H1 (cell line): Measurements from ENCODE around the gene ANKRD24. TPM values are rescaled to one million over a fixed set of nuclear protein-coding genes. Genes with fewer than 3 reads are reported as not detected.

Experiments used
- CTCF ChIA-PET: fragments of 300-600 bp; sonication (Branson Sonifier 250); formaldehyde crosslinking; loops from one replicate; lab custom pipeline; 2021; ENCODE audit not compliant: partially characterized antibody; lab: Charles Lee
- POLR2A ChIA-PET: fragments of 300-600 bp; sonication (Branson Sonifier 250); formaldehyde crosslinking; loops from one replicate; lab custom pipeline; 2021; ENCODE audit warnings: inconsistent platforms; ENCODE audit not compliant: partially characterized antibody; lab: Charles Lee
- DNase-seq, 2 experiments: peaks; one replicate each; pipeline versions ENCODE4 v3.0.0 to v3.0.0-alpha.2; 2010 to 2022; ENCODE audit warnings: low spot score in 2 of 2, low read depth in 1 of 2, mixed read lengths in 1 of 2
- FAIRE-seq: peaks from 2 replicates; lab custom pipeline; 2011; peaks lifted over from hg19 to GRCh38; lab: Jason Lieb, UNC
- H2AFZ ChIP-seq: 2 replicates; pipeline ENCODE4 v1.8.1; 2012; ENCODE audit warnings: low read length, inconsistent platforms
- H2AK5ac ChIP-seq: 2 replicates; pipeline ENCODE4 v1.6.1; 2013; ENCODE audit warnings: low read depth, low read length
- H2BK120ac ChIP-seq: replicated peaks from 2 replicates; pipeline ENCODE3; 2013; ENCODE audit warnings: low read depth, low read length, inconsistent platforms
- H2BK12ac ChIP-seq: 2 replicates; pipeline ENCODE4 v1.6.1; 2013; ENCODE audit warnings: low read depth, low read length
- H2BK15ac ChIP-seq: 2 replicates; pipeline ENCODE4 v1.6.1; 2013; ENCODE audit warnings: low read length
- H2BK20ac ChIP-seq: 2 replicates; pipeline ENCODE4 v1.6.1; 2013; ENCODE audit warnings: low read length
- H2BK5ac ChIP-seq: 2 replicates; pipeline ENCODE4 v1.6.1; 2013; ENCODE audit warnings: low read depth, low read length
- H3K14ac ChIP-seq: 2 replicates; pipeline ENCODE4 v1.6.1; 2013; ENCODE audit warnings: inconsistent platforms; ENCODE audit not compliant: insufficient read length
- H3K18ac ChIP-seq: 2 replicates; pipeline ENCODE4 v1.6.1; 2013; ENCODE audit warnings: low read length; ENCODE audit errors: extremely low read depth
- H3K23ac ChIP-seq: 2 replicates; pipeline ENCODE4 v1.6.1; 2013; ENCODE audit warnings: inconsistent platforms; ENCODE audit not compliant: insufficient read length
- H3K23me2 ChIP-seq: 2 replicates; pipeline ENCODE4 v1.6.1; 2013; ENCODE audit warnings: low read depth, low read length
- H3K27ac ChIP-seq: 2 replicates; pipeline ENCODE4 v1.6.1; 2011; ENCODE audit warnings: low read depth, low read length, inconsistent platforms
- H3K27me3 ChIP-seq, 4 experiments: replicated peaks in 1 of 4; 1 replicate in 1 of 4; 2 replicates in 3 of 4; pipeline versions ENCODE4 v1.6.1 to v1.8.1; 2011 to 2013; ENCODE audit warnings: low read length in 3 of 4, mild to moderate bottlenecking in 3 of 4, inconsistent platforms in 2 of 4, mixed read lengths in 2 of 4, moderate library complexity in 1 of 4; ENCODE audit not compliant: control insufficient read depth in 3 of 4, insufficient read depth in 3 of 4; ENCODE audit errors: extremely low read depth in 1 of 4
- H3K36me3 ChIP-seq, 4 experiments: 2 replicates each; pipeline versions ENCODE4 v1.6.1 to v1.8.1; 2011 to 2013; ENCODE audit warnings: mild to moderate bottlenecking in 4 of 4, low read length in 3 of 4, moderate library complexity in 2 of 4, control low read depth in 1 of 4, inconsistent platforms in 1 of 4; ENCODE audit not compliant: insufficient read depth in 4 of 4, control insufficient read depth in 2 of 4
- H3K4ac ChIP-seq: replicated peaks from 2 replicates; pipeline ENCODE3; 2013; ENCODE audit warnings: low read length, low read depth, mixed read lengths, inconsistent platforms; ENCODE audit not compliant: insufficient read length
- H3K4me1 ChIP-seq, 4 experiments: replicated peaks in 1 of 4; 1 replicate in 1 of 4; 2 replicates in 3 of 4; pipeline versions ENCODE4 v1.6.1 to v1.8.1; 2011 to 2013; ENCODE audit warnings: low read length in 3 of 4, inconsistent platforms in 2 of 4, mixed read lengths in 1 of 4; ENCODE audit not compliant: insufficient read depth in 4 of 4, control insufficient read depth in 3 of 4
- H3K4me2 ChIP-seq, 2 experiments: 2 replicates each; pipeline versions ENCODE4 v1.6.1 to v1.8.1; 2011 to 2013; ENCODE audit warnings: low read depth in 2 of 2, low read length in 2 of 2, control low read depth in 1 of 2, inconsistent platforms in 1 of 2, mild to moderate bottlenecking in 1 of 2; ENCODE audit not compliant: insufficient read depth in 1 of 2
- H3K4me3 ChIP-seq, 4 experiments: fragments of 200-600, 300-600 bp in 1 of 4; sonication (generic), shearing (Covaris generic), sonication (Bioruptor Twin) in 1 of 4; 2 replicates each; pipeline versions ENCODE4 v1.5.1 to v1.8.1; 2011 to 2016; ENCODE audit warnings: low read length in 4 of 4, low read depth in 3 of 4, control low read depth in 2 of 4, inconsistent platforms in 2 of 4, mild to moderate bottlenecking in 2 of 4, mixed read lengths in 1 of 4, moderate library complexity in 1 of 4; ENCODE audit not compliant: insufficient read depth in 2 of 4; ENCODE audit errors: extremely low read depth in 1 of 4
- H3K56ac ChIP-seq: replicated peaks from 2 replicates; pipeline ENCODE3; 2013; ENCODE audit warnings: low read depth, mild to moderate bottlenecking, mixed read lengths, low read length, inconsistent platforms; ENCODE audit not compliant: insufficient read length
- H3K79me1 ChIP-seq: 2 replicates; pipeline ENCODE4 v1.6.1; 2013; ENCODE audit warnings: low read depth, low read length, control low read depth
- H3K79me2 ChIP-seq, 2 experiments: 2 replicates each; pipeline versions ENCODE4 v1.6.1 to v1.8.1; 2012 to 2013; ENCODE audit warnings: low read length in 2 of 2, mild to moderate bottlenecking in 2 of 2, inconsistent platforms in 1 of 2; ENCODE audit not compliant: insufficient read depth in 2 of 2, control insufficient read depth in 1 of 2
- H3K9ac ChIP-seq, 4 experiments: replicated peaks in 1 of 4; 1 replicate in 1 of 4; 2 replicates in 3 of 4; pipeline versions ENCODE4 v1.6.1 to v1.8.1; 2011 to 2013; ENCODE audit warnings: low read depth in 3 of 4, low read length in 3 of 4, control low read depth in 2 of 4, mild to moderate bottlenecking in 2 of 4, moderate library complexity in 2 of 4, inconsistent platforms in 1 of 4; ENCODE audit errors: extremely low read depth in 1 of 4
- H3K9me3 ChIP-seq, 2 experiments: 2 replicates each; pipeline versions ENCODE4 v1.6.1 to v1.8.1; 2012 to 2013; ENCODE audit warnings: mild to moderate bottlenecking in 2 of 2, moderate library complexity in 2 of 2, control low read depth in 1 of 2, inconsistent platforms in 1 of 2, low read depth in 1 of 2, low read length in 1 of 2, mixed read lengths in 1 of 2; ENCODE audit not compliant: insufficient read depth in 2 of 2
- H4K20me1 ChIP-seq, 2 experiments: replicated peaks in 1 of 2; 2 replicates each; pipeline versions ENCODE3 to v1.8.1; 2011 to 2013; ENCODE audit warnings: inconsistent platforms in 2 of 2, low read length in 2 of 2, mild to moderate bottlenecking in 1 of 2; ENCODE audit not compliant: insufficient read depth in 2 of 2, control insufficient read depth in 1 of 2
- H4K5ac ChIP-seq: 2 replicates; pipeline ENCODE4 v1.6.1; 2013; ENCODE audit warnings: low read length, low read depth, mixed read lengths, inconsistent platforms; ENCODE audit not compliant: insufficient read length
- H4K8ac ChIP-seq: 2 replicates; pipeline ENCODE4 v1.8.0; 2013; ENCODE audit warnings: mild to moderate bottlenecking, moderate library complexity, low read length, inconsistent platforms; ENCODE audit not compliant: insufficient read depth; ENCODE audit errors: extremely low read depth
- H4K91ac ChIP-seq: replicated peaks from 2 replicates; pipeline ENCODE3; 2013; ENCODE audit warnings: low read length, mixed read lengths, inconsistent platforms; ENCODE audit not compliant: insufficient read length
- CEBPB ChIP-seq: IDR thresholded peaks from 2 replicates; pipeline ENCODE4 v1.6.1; 2012; ENCODE audit warnings: low read depth, low read length
- CHD1 ChIP-seq: IDR thresholded peaks from 2 replicates; pipeline ENCODE4 v1.6.1; 2012; ENCODE audit warnings: low read depth, low read length, improper control_type of control experiment
- EGR1 ChIP-seq: IDR thresholded peaks from 2 replicates; pipeline ENCODE4 v1.6.1; 2011; ENCODE audit warnings: low read depth, low read length, borderline replicate concordance
- MAX ChIP-seq: IDR thresholded peaks from 2 replicates; pipeline ENCODE4 v1.6.1; 2012; ENCODE audit warnings: inconsistent platforms
- POLR2A ChIP-seq, 2 experiments: IDR thresholded peaks; 1 replicate in 1 of 2; 2 replicates in 1 of 2; pipeline ENCODE4 v1.6.1; 2011; ENCODE audit warnings: low read depth in 2 of 2, low read length in 2 of 2, mild to moderate bottlenecking in 2 of 2; ENCODE audit errors: control extremely low read depth in 1 of 2
- POLR2AphosphoS5 ChIP-seq: IDR thresholded peaks from 2 replicates; pipeline ENCODE4 v1.6.1; 2011; ENCODE audit warnings: low read depth, low read length
- POU5F1 ChIP-seq: IDR thresholded peaks from 2 replicates; pipeline ENCODE4 v1.6.1; 2011; ENCODE audit warnings: low read depth, mild to moderate bottlenecking, low read length, moderate library complexity
- RBBP5 ChIP-seq: IDR thresholded peaks from 2 replicates; pipeline ENCODE4 v1.7.1; 2012; ENCODE audit warnings: low read depth, mild to moderate bottlenecking, inconsistent platforms, low read length, moderate library complexity, borderline replicate concordance
- RFX5 ChIP-seq: IDR thresholded peaks from 2 replicates; pipeline ENCODE4 v1.6.1; 2011; ENCODE audit warnings: low read depth, low read length, improper control_type of control experiment, borderline replicate concordance
- RXRA ChIP-seq: IDR thresholded peaks from 2 replicates; pipeline ENCODE4 v1.6.1; 2011; ENCODE audit warnings: low read depth, mild to moderate bottlenecking, low read length, moderate library complexity; ENCODE audit not compliant: insufficient read depth
- SIRT6 ChIP-seq: IDR thresholded peaks from one replicate; pipeline ENCODE4 v1.7.1; 2012; ENCODE audit warnings: low read length, inconsistent platforms
- SUZ12 ChIP-seq: fragments of 200-600 bp; sonication (generic); IDR thresholded peaks from 2 replicates; pipeline ENCODE4 v1.6.1; 2012; ENCODE audit warnings: mild to moderate bottlenecking, inconsistent platforms, low read length, moderate library complexity, mixed read lengths
- TBP ChIP-seq: IDR thresholded peaks from 2 replicates; pipeline ENCODE4 v1.6.1; 2011; ENCODE audit warnings: low read depth, low read length, improper control_type of control experiment
- YY1 ChIP-seq: IDR thresholded peaks from 2 replicates; pipeline ENCODE4 v1.6.1; 2011; ENCODE audit warnings: low read depth, mild to moderate bottlenecking, low read length
- ZNF274 ChIP-seq: IDR thresholded peaks from 2 replicates; pipeline ENCODE4 v1.7.0; 2012; ENCODE audit warnings: low read length, borderline replicate concordance; ENCODE audit errors: extremely low read depth
- WGBS, 2 experiments: shearing (Covaris generic) in 1 of 2; methylation state at CpG; one replicate each; pipeline versions ENCODE4 v1.1.6 to v1.1.7; 2013 to 2015; ENCODE audit warnings: low lambda C conversion rate in 2 of 2, mixed read lengths in 2 of 2, inconsistent platforms in 1 of 2, low coverage in 1 of 2, missing lambda C conversion rate in 1 of 2; ENCODE audit not compliant: insufficient replicate concordance in 2 of 2, insufficient coverage in 1 of 2, insufficient read length in 1 of 2; ENCODE audit errors: extremely low coverage in 1 of 2, missing lambda C conversion rate in 1 of 2; 5-methylcytosine and 5-hydroxymethylcytosine counted together
- polyA plus RNA-seq, 7 experiments: library from polyadenylated mRNA; depleted of rRNA in 3 of 7; stranded (reverse) in 5 of 7; unstranded in 2 of 7; fragments of >200 nt in 5 of 7; fragments of 200-250 nt in 2 of 7; gene quantifications; 1 replicate in 5 of 7; 2 replicates in 1 of 7; 4 replicates in 1 of 7; pipeline versions ENCODE4 v1.2.1 to v1.2.3, GENCODE V29; 2011 to 2013; ENCODE audit warnings: missing spikeins in 2 of 7, mixed read lengths in 2 of 7
- total RNA-seq: library from RNA; stranded (reverse); fragmentation: NEBNext Ultra II Directional; extraction: Animal tissue kit (Norgen Biotek cat#: 25700); gene quantifications from 2 replicates; pipeline ENCODE4 v1.2.1, GENCODE V29; 2021

The ANKRD24 gene
- total and polyA plus RNA-seq, 2 of the 8 experiments (the other 6 are each of a cell fraction or from before 2014, with no cell fraction given) = 7.6 to 14.1 TPM

GRCh38 chr19:4200940-4201542, 18.6 kb downstream of the ANKRD24 start:
- no peak overlapping the region for H3K14ac ChIP-seq
- no peak overlapping the region for H2BK120ac ChIP-seq
- H3K4me1 ChIP-seq = no peaks in the 10 kb centered on the region; a peak in 2 of 7 replicates
- no peak overlapping the region for H4K8ac ChIP-seq
- H2BK12ac ChIP-seq = no peak overlapping the region
- H4K5ac ChIP-seq = no peak overlapping the region
- TF ChIP-seq CHD1 (no peak), MAX (no peak), CEBPB (no peak), YY1 (no peak), EGR1 (no peak), SUZ12 (no peak), POLR2A (IDR thresholded peaks at IDR 0.05; ENCODE audit: control extremely low read depth in 1 of 2, low read depth in 2 of 2, low read length in 2 of 2) (no peak), POU5F1 (no peak), RFX5 (no peak), ZNF274 (no peak), SIRT6 (no peak), POLR2AphosphoS5 (no peak), RXRA (no peak), TBP (no peak), RBBP5 (no peak)
- TF ChIP-seq, all 59 proteins: peak for 0
- Histone ChIP-seq H2BK15ac (no peak overlapping the region), H3K4me3 (no peak overlapping the region), H3K4ac (no peak overlapping the region), H3K9me3 (no peaks in the 10 kb centered on the region), H2BK20ac (no peak overlapping the region), H3K79me2 (no peaks in the 10 kb centered on the region), H4K91ac (no peak overlapping the region), H3K23ac (no peak overlapping the region), H2AK5ac (no peak overlapping the region), H3K56ac (no peak overlapping the region), H3K23me2 (peaks cover 4% of the 10 kb centered on the region), H3K4me2 (no peak overlapping the region), H3K27me3 (peaks cover 0 to 7% (median 3%) of the 10 kb centered on the region in 4 experiments; a peak in 2 of 7 replicates), H4K20me1 (no peaks in the 10 kb centered on the region), H3K27ac (no peak overlapping the region), H3K9ac (no peak overlapping the region), H3K79me1 (no peaks in the 10 kb centered on the region), H2AFZ (no peak overlapping the region), H3K18ac (no peak overlapping the region), H3K36me3 (no peaks in the 10 kb centered on the region), H2BK5ac (no peak overlapping the region)
- 77% methylated on average over 2 of the region's 2 CpGs; no CpG with 5 or more reads in 1 of the 2 experiments for WGBS, 2 experiments
- FAIRE-seq (no peak), DNase-seq (no peak)
- ChIA-PET CTCF (interaction anchor here (0.8 to 8.5 kb wide), 20 partner anchors 9 to 111 kb away, joined by 3 to 91 read pairs (median 4); partner anchors contain the start of gene EBI3), POLR2A (interaction anchor here (1.4 to 1.6 kb wide), 2 partner anchors 22 to 215 kb away, joined by 5 to 7 read pairs; partner anchors contain the start of gene EEF2)
